ENCODE results near the gene ZNF106. TPM values are rescaled to one million over a fixed set of nuclear protein-coding genes. Genes with fewer than 3 reads are reported as not detected.

Gene ZNF106
- total and polyA plus RNA-seq, 2 experiments from 2014 or later: 35.7 to 43.8 TPM

- TF ChIP-seq EZH2 (IDR thresholded peaks at IDR 0.05; ENCODE audit: insufficient read depth, poor library complexity, severe bottlenecking): no peak
- TF ChIP-seq EZH2phosphoT487 (IDR thresholded peaks at IDR 0.05; ENCODE audit: insufficient read depth, low read depth): no peak
- H2AFZ ChIP-seq: no peak overlapping the region
- in situ Hi-C loops (cut with MboI): no loop called here
Measured at GRCh38 chr15:42474827-42475226, 16.1 kb downstream of the ZNF106 start.

GRCh38 chr15:42471002-42471401, 19.9 kb downstream of the ZNF106 start:
- Histone ChIP-seq H3K9me2 (ENCODE audit: insufficient read depth) (no peaks in the 10 kb centered on the region), H3K4me2 (ENCODE audit: unreplicated experiment) (no peak overlapping the region), H3K9ac (no peak overlapping the region), H3K9me3 (ENCODE audit: low read depth) (no peaks in the 10 kb centered on the region), H3K4me3 (no peak overlapping the region), H3K4me1 (ENCODE audit: insufficient read depth) (peaks cover 9% of the 10 kb centered on the region), H3F3A (ENCODE audit: insufficient read depth) (no peaks in the 10 kb centered on the region), H3K27me3 (replicated peaks; ENCODE audit: insufficient read depth) (no peaks in the 10 kb centered on the region), H4K20me1 (ENCODE audit: insufficient read depth) (no peaks in the 10 kb centered on the region), H2AFZ (no peak overlapping the region), H3K79me2 (ENCODE audit: insufficient read depth) (peaks cover 95% of the 10 kb centered on the region), H3K36me3 (ENCODE audit: low read depth) (no peaks in the 10 kb centered on the region), H3K27ac (no peak overlapping the region)
- DNase-seq: no peak
- 17 to 19% methylated on average over 3 of the region's 3 CpGs for WGBS, 2 experiments (ENCODE audit: low coverage in 1 of 2, low lambda C conversion rate in 2 of 2, missing lambda C conversion rate in 2 of 2)
- in situ Hi-C loops (cut with MboI): no loop called here
- TF ChIP-seq EZH2phosphoT487 (IDR thresholded peaks at IDR 0.05; ENCODE audit: insufficient read depth, low read depth) (no peak), EZH2 (IDR thresholded peaks at IDR 0.05; ENCODE audit: insufficient read depth, poor library complexity, severe bottlenecking) (no peak)

More at GRCh38 chr15:42474827-42475226, 16.1 kb downstream of the ZNF106 start:
- Histone ChIP-seq H3K9me3 (ENCODE audit: low read depth) (no peaks in the 10 kb centered on the region), H3K36me3 (ENCODE audit: low read depth) (no peaks in the 10 kb centered on the region), H3F3A (ENCODE audit: insufficient read depth) (no peaks in the 10 kb centered on the region), H3K4me1 (ENCODE audit: insufficient read depth) (peaks cover 9% of the 10 kb centered on the region), H3K9me2 (ENCODE audit: insufficient read depth) (no peaks in the 10 kb centered on the region), H3K9ac (no peak overlapping the region), H3K27ac (peak overlapping the region; percentile 26), H3K79me2 (ENCODE audit: insufficient read depth) (peaks cover 97% of the 10 kb centered on the region), H3K4me2 (ENCODE audit: unreplicated experiment) (no peak overlapping the region), H3K27me3 (replicated peaks; ENCODE audit: insufficient read depth) (no peaks in the 10 kb centered on the region), H3K4me3 (no peak overlapping the region), H4K20me1 (ENCODE audit: insufficient read depth) (no peaks in the 10 kb centered on the region)
- 57 to 64% methylated on average over 2 of the region's 2 CpGs for whole genome bisulfite sequencing, 2 experiments (ENCODE audit: low coverage in 1 of 2, low lambda C conversion rate in 2 of 2, missing lambda C conversion rate in 2 of 2)
- DNase-seq: no peak

- H3K9me2 ChIP-seq (ENCODE audit: insufficient read depth): no peaks in the 10 kb centered on the region
- no peak overlapping the region for H3K27ac ChIP-seq
- H2AFZ ChIP-seq: no peak overlapping the region
- H3K9ac ChIP-seq: no peak overlapping the region
- no peak for DNase-seq
- H3K4me1 ChIP-seq (ENCODE audit: insufficient read depth): no peaks in the 10 kb centered on the region; the same call in 1 of the 2 replicates
- H3F3A ChIP-seq (ENCODE audit: insufficient read depth): no peaks in the 10 kb centered on the region
- H4K20me1 ChIP-seq (ENCODE audit: insufficient read depth): no peaks in the 10 kb centered on the region
- H3K36me3 ChIP-seq (ENCODE audit: low read depth): peaks cover 7% of the 10 kb centered on the region; the same call in 1 of the 2 replicates
- no peaks in the 10 kb centered on the region for H3K27me3 ChIP-seq (replicated peaks; ENCODE audit: insufficient read depth)
- H3K79me2 ChIP-seq (ENCODE audit: insufficient read depth): peaks cover 86% of the 10 kb centered on the region
- no peak overlapping the region for H3K4me2 ChIP-seq (ENCODE audit: unreplicated experiment)
- TF ChIP-seq EZH2phosphoT487 (IDR thresholded peaks at IDR 0.05; ENCODE audit: insufficient read depth, low read depth) (no peak), EZH2 (IDR thresholded peaks at IDR 0.05; ENCODE audit: insufficient read depth, poor library complexity, severe bottlenecking) (no peak)
- H3K4me3 ChIP-seq: no peak overlapping the region
- no peaks in the 10 kb centered on the region for H3K9me3 ChIP-seq (ENCODE audit: low read depth)
- in situ Hi-C loops (cut with MboI): no loop called here
- whole genome bisulfite sequencing, 2 experiments (ENCODE audit: low coverage in 1 of 2, low lambda C conversion rate in 2 of 2, missing lambda C conversion rate in 2 of 2): 88% methylated on average over 8 of the region's 8 CpGs
Measured at GRCh38 chr15:42465520-42466259, 25.3 kb downstream of the ZNF106 start.

GRCh38 chr15:42461261-42461660, 29.7 kb downstream of the ZNF106 start:
- H3K4me3 ChIP-seq: no peak overlapping the region
- H4K20me1 ChIP-seq (ENCODE audit: insufficient read depth): no peaks in the 10 kb centered on the region
- H3K27ac ChIP-seq: no peak overlapping the region
- WGBS, 2 experiments (ENCODE audit: low coverage in 1 of 2, low lambda C conversion rate in 2 of 2, missing lambda C conversion rate in 2 of 2): 86% methylated on average over 3 of the region's 3 CpGs
- in situ Hi-C loops (cut with MboI): no loop called here
- no peak overlapping the region for H3K9ac ChIP-seq
- H2AFZ ChIP-seq: no peak overlapping the region
- H3K36me3 ChIP-seq (ENCODE audit: low read depth): peaks cover 7% of the 10 kb centered on the region; the same call in 1 of the 2 replicates
- no peaks in the 10 kb centered on the region for H3K9me3 ChIP-seq (ENCODE audit: low read depth)
- no peaks in the 10 kb centered on the region for H3K27me3 ChIP-seq (replicated peaks; ENCODE audit: insufficient read depth)
- no peak for DNase-seq
- H3K9me2 ChIP-seq (ENCODE audit: insufficient read depth): no peaks in the 10 kb centered on the region
- peaks cover 32% of the 10 kb centered on the region for H3K4me1 ChIP-seq (ENCODE audit: insufficient read depth)
- H3K79me2 ChIP-seq (ENCODE audit: insufficient read depth): peaks cover 66% of the 10 kb centered on the region
- peaks cover 30% of the 10 kb centered on the region for H3F3A ChIP-seq (ENCODE audit: insufficient read depth)
- TF ChIP-seq EZH2 (IDR thresholded peaks at IDR 0.05; ENCODE audit: insufficient read depth, poor library complexity, severe bottlenecking) (no peak), EZH2phosphoT487 (IDR thresholded peaks at IDR 0.05; ENCODE audit: insufficient read depth, low read depth) (no peak)
- no peak overlapping the region for H3K4me2 ChIP-seq (ENCODE audit: unreplicated experiment)

Measured in GM23248 (cell line).